ENCODE measurements around the gene KCNIP3. TPM values are rescaled to one million over a fixed set of nuclear protein-coding genes. Genes with fewer than 3 reads are reported as not detected.
"Not testable (repeated sequence)": the region's sequence is repeated elsewhere in the genome, so short reads cannot be mapped to it uniquely, and the experiment has no call there.

KCNIP3 gene
- total and polyA plus RNA-seq, 9 of the 15 experiments (the other 6 are each of a cell fraction or from before 2014, with no cell fraction given), result 0.04 TPM; not detected in 8

- TF ChIP-seq ZBTB11 (CRISPR knock-in tag; IDR thresholded peaks at IDR 0.05) (no peak), E2F8 (IDR thresholded peaks at IDR 0.05; ENCODE audit: low read depth, partially characterized antibody) (no peak), NFXL1 (CRISPR knock-in tag; IDR thresholded peaks at IDR 0.05) (no peak), CCAR2 (IDR thresholded peaks at IDR 0.05; ENCODE audit: low read depth, low read length) (no peak), SRSF1 (IDR thresholded peaks at IDR 0.05; ENCODE audit: low read depth, low read length) (no peak)
These were observed 57.8 kb downstream of the KCNIP3 start (continued) for GRCh38 chr2:95354925-95355324.

- H3K27me3 ChIP-seq (ENCODE audit: control insufficient read depth in 2 of 2, insufficient read depth in 2 of 2, low read length in 2 of 2), result peaks cover 0 to 54% of the 10 kb centered on the region in 2 experiments; a peak in 2 of 5 replicates
- ATAC-seq; H3K4me3 ChIP-seq; POLR2A ChIA-PET; H3K9me3 ChIP-seq (replicated peaks; ENCODE audit: control insufficient read depth, insufficient read depth, low read depth, low read length); H3K4me1 ChIP-seq (replicated peaks in 1 of 2; ENCODE audit: control insufficient read depth in 2 of 2, insufficient read depth in 2 of 2, low read length in 2 of 2); CTCF ChIA-PET (ENCODE audit: low intra/inter-chr PET ratio); intact Hi-C loops (cut with micrococcal nuclease); FAIRE-seq; H3K36me3 ChIP-seq (ENCODE audit: control insufficient read depth, insufficient read depth, low read length); in situ Hi-C loops (cut with MboI); BruUV-seq (replicated peaks); H3K4me2 ChIP-seq (ENCODE audit: insufficient read depth, low read length); DNase-seq (ENCODE audit: extremely low read depth in 1 of 4, low spot score in 3 of 4); H3K9ac ChIP-seq (ENCODE audit: insufficient read depth in 1 of 2, low read depth in 2 of 2, low read length in 2 of 2); H4K20me1 ChIP-seq (replicated peaks; ENCODE audit: control insufficient read depth, insufficient read depth, low read length); H2AFZ ChIP-seq (ENCODE audit: low read depth, low read length); H3K79me2 ChIP-seq (ENCODE audit: control insufficient read depth, insufficient read depth, low read length); H3K9me1 ChIP-seq (ENCODE audit: control insufficient read depth, insufficient read depth, low read length); H3K27ac ChIP-seq (ENCODE audit: extremely low read depth, low read depth, low read length): not testable (repeated sequence)
- 11% methylated on average over 3 of the region's 5 CpGs for WGBS (ENCODE audit: insufficient coverage, low coverage, missing lambda C conversion rate)
These were observed 58.3 kb downstream of the KCNIP3 start for GRCh38 chr2:95355486-95355885.

All from K562 (cell line).